Karpas-422 (cell line): ENCODE measurements around the gene TNIP2. TPM values are rescaled to one million over a fixed set of nuclear protein-coding genes. Genes with fewer than 3 reads are reported as not detected.
"Not testable (repeated sequence)": the region's sequence is repeated elsewhere in the genome, so short reads cannot be mapped to it uniquely, and the experiment has no call there.

Experiments used
- DNase-seq: peaks from one replicate; pipeline ENCODE4 v3.0.0-alpha.2; 2015
- H2AFZ ChIP-seq: fragments of 200-600 bp; sonication (generic); 2 replicates; pipeline ENCODE4 v1.6.1; 2014; ENCODE audit warnings: antibody characterized with exemption, low read length, mixed read lengths
- H3K27ac ChIP-seq: fragments of 200-600 bp; sonication (generic); 2 replicates; pipeline ENCODE4 v1.5.1; 2014; ENCODE audit warnings: mild to moderate bottlenecking, low read length, moderate library complexity
- H3K27me3 ChIP-seq: fragments of 200-600 bp; sonication (generic); 2 replicates; pipeline ENCODE4 v1.6.1; 2014; ENCODE audit warnings: low read length, mixed read lengths
- H3K36me3 ChIP-seq: fragments of 200-600 bp; sonication (generic); 2 replicates; pipeline ENCODE4 v1.6.1; 2014; ENCODE audit warnings: low read length, mixed read lengths; ENCODE audit not compliant: insufficient read depth
- H3K4me1 ChIP-seq: fragments of 200-600 bp; sonication (generic); 2 replicates; pipeline ENCODE4 v1.6.1; 2014; ENCODE audit warnings: mild to moderate bottlenecking, low read length, mixed read lengths
- H3K4me2 ChIP-seq: fragments of 200-600 bp; sonication (generic); 2 replicates; pipeline ENCODE4 v1.6.1; 2014; ENCODE audit warnings: low read length, low read depth, mild to moderate bottlenecking; ENCODE audit not compliant: poor library complexity, severe bottlenecking
- H3K4me3 ChIP-seq: fragments of 200-600 bp; sonication (generic); 2 replicates; pipeline ENCODE4 v1.5.1; 2014; ENCODE audit warnings: mild to moderate bottlenecking, antibody characterized with exemption, low read length, mixed read lengths
- H3K79me2 ChIP-seq: fragments of 200-600 bp; sonication (generic); 2 replicates; pipeline ENCODE4 v1.6.1; 2014; ENCODE audit warnings: mild to moderate bottlenecking, low read length, mixed read lengths
- H3K9ac ChIP-seq: fragments of 200-600 bp; sonication (generic); 2 replicates; pipeline ENCODE4 v1.6.0; 2014; ENCODE audit warnings: low read length
- H3K9me2 ChIP-seq: fragments of 200-600 bp; sonication (generic), shearing (Covaris generic); replicated peaks from 2 replicates; pipeline ENCODE4 v1.6.0; 2014; ENCODE audit warnings: mild to moderate bottlenecking, low read length, moderate library complexity; ENCODE audit not compliant: insufficient read depth
- H3K9me3 ChIP-seq: fragments of 300-700, 200-600 bp; sonication (generic); 2 replicates; pipeline ENCODE4 v1.6.1; 2014; ENCODE audit warnings: low read length, mixed read lengths
- H4K20me1 ChIP-seq: fragments of 200-600 bp; sonication (generic); 2 replicates; pipeline ENCODE4 v1.6.1; 2014; ENCODE audit warnings: mild to moderate bottlenecking, antibody characterized with exemption, low read length, low read depth; ENCODE audit not compliant: insufficient read depth
- total RNA-seq: library from RNA; depleted of rRNA; stranded (reverse); fragments of >200 nt; shearing (Covaris generic); gene quantifications from 2 replicates; pipeline ENCODE4 v1.2.3, GENCODE V29; 2014; ENCODE audit warnings: low replicate concordance

TNIP2 gene
- total RNA-seq, 1 experiment from 2014 or later, result 30.6 TPM

DNA sequence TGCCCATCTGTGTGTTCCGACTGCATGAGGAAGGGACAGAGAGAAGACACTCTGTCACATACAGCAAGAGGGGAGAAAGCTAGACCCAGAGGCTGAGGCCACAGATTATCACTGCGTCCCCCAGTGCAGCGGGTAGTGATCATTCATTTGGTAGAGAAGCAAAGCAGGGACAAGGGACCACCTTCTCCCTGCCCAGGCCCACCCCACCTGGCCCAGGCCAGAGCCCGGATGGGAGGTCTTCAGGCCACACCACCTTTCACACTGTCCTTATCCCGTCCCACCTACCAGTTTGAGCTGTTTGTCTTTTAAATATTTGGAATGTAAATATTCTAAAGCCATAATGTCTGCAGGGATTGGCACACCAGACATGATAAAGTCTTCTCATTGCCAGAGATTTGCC lies 10.6 kb downstream of the TNIP2 start:
- H3K27ac ChIP-seq, result peak overlapping the region; percentile 95
- peak overlapping the region; percentile 64; the same call in 1 of the 2 replicates for H3K9ac ChIP-seq
- H3K9me3 ChIP-seq, result no peaks in the 10 kb centered on the region
- no peak overlapping the region for H2AFZ ChIP-seq
- H4K20me1 ChIP-seq, result peaks cover 5% of the 10 kb centered on the region
- H3K27me3 ChIP-seq, result no peaks in the 10 kb centered on the region
- H3K79me2 ChIP-seq, result peaks cover 35% of the 10 kb centered on the region
- peaks cover 38% of the 10 kb centered on the region for H3K36me3 ChIP-seq
- H3K4me1 ChIP-seq, result peaks cover 49% of the 10 kb centered on the region
- DNase-seq, result no peak
- H3K9me2 ChIP-seq, result no peaks in the 10 kb centered on the region
- H3K4me2 ChIP-seq, result peak overlapping the region; percentile 64
- no peak overlapping the region for H3K4me3 ChIP-seq

GRCh38 chr4:2744576-2745270 lies 11.4 kb downstream of the TNIP2 start:
- peaks cover 5% of the 10 kb centered on the region for H4K20me1 ChIP-seq
- H3K9me3 ChIP-seq, result no peaks in the 10 kb centered on the region
- H3K4me1 ChIP-seq, result peaks cover 46% of the 10 kb centered on the region
- no peak overlapping the region for H3K27ac ChIP-seq
- H3K4me2 ChIP-seq, result no peak overlapping the region
- no peak overlapping the region for H2AFZ ChIP-seq
- no peak overlapping the region for H3K4me3 ChIP-seq
- H3K79me2 ChIP-seq, result peaks cover 28% of the 10 kb centered on the region
- peaks cover 38% of the 10 kb centered on the region for H3K36me3 ChIP-seq
- H3K9ac ChIP-seq, result no peak overlapping the region
- no peak for DNase-seq
- no peaks in the 10 kb centered on the region for H3K27me3 ChIP-seq
- H3K9me2 ChIP-seq, result no peaks in the 10 kb centered on the region

DNA sequence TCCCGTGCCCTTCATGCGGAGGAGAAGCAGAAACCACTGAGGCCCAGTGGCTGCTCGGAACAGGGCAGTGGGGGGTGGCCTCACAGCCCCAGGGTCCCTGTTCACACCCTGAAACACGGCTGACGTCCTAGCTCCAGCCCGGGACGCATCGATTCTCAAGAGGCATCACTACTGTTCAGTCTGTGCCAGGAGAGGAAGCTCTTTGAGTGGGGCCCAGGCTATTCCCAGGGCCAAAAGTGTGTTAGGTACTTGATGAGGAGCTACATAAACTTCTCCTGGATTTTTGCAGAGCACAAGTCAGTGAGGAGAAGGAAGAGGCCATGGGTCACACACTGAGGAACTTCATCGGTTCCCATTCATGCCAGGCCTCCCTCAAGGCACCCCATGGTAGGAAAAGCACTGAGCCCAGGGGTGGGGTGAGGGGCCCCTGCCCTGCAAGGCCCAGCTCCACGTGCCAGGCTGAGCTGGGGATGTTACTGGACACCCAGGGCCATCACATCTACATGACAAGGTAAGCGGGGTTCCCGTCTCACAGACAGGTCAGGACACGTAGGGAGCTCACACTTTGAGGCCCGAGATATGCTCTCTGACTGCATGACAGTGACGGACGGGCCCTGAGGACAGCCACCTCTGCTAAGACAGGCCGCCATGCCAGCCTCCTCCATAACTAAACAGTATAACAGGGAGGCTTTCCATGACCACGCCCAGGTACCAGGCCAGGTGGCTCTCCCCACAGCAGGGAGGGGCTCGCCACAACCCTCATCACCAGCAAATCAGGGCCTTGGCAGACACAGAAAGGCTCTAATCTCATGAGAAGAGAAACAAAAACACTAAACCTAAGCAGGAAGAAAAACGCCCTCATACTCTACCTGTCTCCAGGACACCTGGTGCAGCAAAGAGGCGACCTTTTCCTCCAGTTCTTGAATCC lies 12.4 kb downstream of the TNIP2 start:
- peaks cover 31% of the 10 kb centered on the region for H3K36me3 ChIP-seq
- H3K4me1 ChIP-seq, result peaks cover 37% of the 10 kb centered on the region
- no peaks in the 10 kb centered on the region for H3K9me2 ChIP-seq
- no peak overlapping the region for H3K4me3 ChIP-seq
- H3K79me2 ChIP-seq, result peaks cover 19% of the 10 kb centered on the region; the same call in 1 of the 2 replicates
- peaks cover 5% of the 10 kb centered on the region; the same call in 1 of the 2 replicates for H4K20me1 ChIP-seq
- H3K4me2 ChIP-seq, result no peak overlapping the region
- no peak overlapping the region for H3K27ac ChIP-seq
- H3K9me3 ChIP-seq, result no peaks in the 10 kb centered on the region
- no peaks in the 10 kb centered on the region for H3K27me3 ChIP-seq
- no peak for DNase-seq
- no peak overlapping the region for H2AFZ ChIP-seq
- H3K9ac ChIP-seq, result no peak overlapping the region

DNA sequence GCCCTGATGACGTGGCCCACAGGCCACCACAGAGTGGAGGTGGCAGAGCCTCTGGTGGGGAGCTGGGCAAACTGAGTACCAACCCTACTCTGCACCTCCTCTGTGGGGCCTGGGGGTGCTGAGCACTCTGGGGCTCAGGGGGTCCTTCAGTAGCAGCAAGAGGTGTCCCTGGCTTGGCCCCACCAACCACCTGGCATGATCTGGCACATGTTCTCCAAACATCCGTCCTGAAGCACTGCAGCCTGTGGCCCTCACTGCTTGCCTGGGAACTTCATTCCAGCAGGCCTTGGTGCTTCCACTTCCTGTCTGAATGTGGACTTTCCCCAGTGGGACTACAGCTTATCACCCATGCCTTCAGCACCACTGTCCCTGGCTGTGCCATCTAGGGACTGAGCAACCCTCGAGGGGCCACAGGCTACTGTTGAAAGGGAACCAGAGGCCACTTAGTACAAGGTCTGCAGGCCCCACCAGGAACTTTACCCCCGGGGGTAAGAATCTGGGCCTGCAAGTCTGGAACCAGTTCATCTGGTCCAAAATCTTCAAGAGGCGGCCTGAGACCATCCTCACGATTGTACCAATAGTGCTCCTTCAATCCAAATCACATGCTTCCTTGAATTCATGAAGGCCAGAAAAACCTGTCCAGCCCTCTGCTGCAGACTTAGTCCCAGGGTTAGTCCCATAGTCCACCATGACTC lies 13.2 kb downstream of the TNIP2 start:
- no peak for DNase-seq
- Histone ChIP-seq H3K79me2 (peaks cover 17% of the 10 kb centered on the region; the same call in 1 of the 2 replicates), H3K4me1 (peaks cover 29% of the 10 kb centered on the region), H4K20me1 (peaks cover 5% of the 10 kb centered on the region; the same call in 1 of the 2 replicates), H3K27ac (no peak overlapping the region), H3K4me2 (no peak overlapping the region), H2AFZ (no peak overlapping the region), H3K9me3 (no peaks in the 10 kb centered on the region), H3K9ac (no peak overlapping the region), H3K4me3 (no peak overlapping the region), H3K36me3 (peaks cover 31% of the 10 kb centered on the region), H3K9me2 (no peaks in the 10 kb centered on the region), H3K27me3 (no peaks in the 10 kb centered on the region)

GRCh38 chr4:2742081-2742822 lies 13.9 kb downstream of the TNIP2 start:
- Histone ChIP-seq H4K20me1 (peaks cover 5% of the 10 kb centered on the region; the same call in 1 of the 2 replicates), H3K36me3 (peaks cover 25% of the 10 kb centered on the region), H3K27me3 (no peaks in the 10 kb centered on the region), H3K27ac (no peak overlapping the region), H3K4me3 (no peak overlapping the region), H3K9ac (no peak overlapping the region), H3K9me2 (no peaks in the 10 kb centered on the region), H3K79me2 (peaks cover 17% of the 10 kb centered on the region; the same call in 1 of the 2 replicates), H2AFZ (no peak overlapping the region), H3K4me2 (no peak overlapping the region), H3K9me3 (no peaks in the 10 kb centered on the region), H3K4me1 (peaks cover 22% of the 10 kb centered on the region)
- DNase-seq, result no peak

DNA sequence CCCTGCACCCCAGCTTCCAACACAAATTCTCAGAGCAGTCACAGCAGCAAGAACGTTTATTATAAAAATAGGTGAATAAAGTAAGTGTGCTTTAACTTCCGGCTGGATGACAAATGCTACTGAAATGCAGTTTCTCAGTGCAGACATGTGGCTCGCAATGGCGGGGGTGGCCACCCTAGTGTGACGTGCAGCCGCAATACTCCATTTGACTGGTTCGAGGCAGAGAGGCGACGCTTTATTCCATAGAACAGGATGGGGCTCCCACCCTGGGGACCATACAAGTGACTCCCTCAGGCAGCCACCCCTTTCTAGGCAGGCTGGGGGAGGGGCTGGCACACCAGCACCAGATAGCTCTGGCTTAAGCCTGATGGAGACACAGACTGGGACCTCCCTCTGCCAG lies 14.5 kb downstream of the TNIP2 start:
- no peaks in the 10 kb centered on the region for H3K9me3 ChIP-seq
- H3K4me3 ChIP-seq, result no peak overlapping the region
- DNase-seq, result no peak
- H3K9ac ChIP-seq, result no peak overlapping the region
- peaks cover 14% of the 10 kb centered on the region; the same call in 1 of the 2 replicates for H3K79me2 ChIP-seq
- peaks cover 5% of the 10 kb centered on the region; the same call in 1 of the 2 replicates for H4K20me1 ChIP-seq
- no peaks in the 10 kb centered on the region for H3K27me3 ChIP-seq
- H3K9me2 ChIP-seq, result no peaks in the 10 kb centered on the region
- peaks cover 20% of the 10 kb centered on the region for H3K36me3 ChIP-seq
- no peak overlapping the region for H2AFZ ChIP-seq
- peaks cover 16% of the 10 kb centered on the region for H3K4me1 ChIP-seq
- no peak overlapping the region for H3K4me2 ChIP-seq
- H3K27ac ChIP-seq, result no peak overlapping the region

DNA sequence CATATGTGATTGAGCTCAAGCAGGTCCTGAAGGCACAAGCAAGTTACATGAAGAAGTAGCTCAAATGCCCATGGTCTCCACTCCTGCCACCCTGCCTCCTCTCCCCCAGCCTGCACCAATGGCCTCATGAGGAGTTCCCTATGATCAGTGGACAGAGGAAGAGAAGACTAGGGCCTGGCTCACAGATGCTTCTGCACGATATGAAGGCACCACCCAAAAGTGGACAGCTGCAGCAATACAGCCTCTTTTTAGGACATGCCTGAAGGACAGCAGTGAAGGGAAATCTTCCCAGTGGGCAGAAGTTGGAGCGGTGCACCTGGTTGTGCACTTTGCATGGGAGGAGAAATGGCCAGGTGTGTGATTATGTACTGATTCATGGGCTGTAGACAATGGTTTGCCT lies 17.8 kb downstream of the TNIP2 start:
- not testable (repeated sequence) for H3K4me3 ChIP-seq, H3K9ac ChIP-seq, DNase-seq, H3K27me3 ChIP-seq, H4K20me1 ChIP-seq, H3K9me3 ChIP-seq, H3K79me2 ChIP-seq, H3K9me2 ChIP-seq, H3K4me1 ChIP-seq, H3K4me2 ChIP-seq, H2AFZ ChIP-seq, H3K27ac ChIP-seq
- peaks cover 13% of the 10 kb centered on the region for H3K36me3 ChIP-seq
